Neuronal stem cell (in vitro differentiated cells): Measurements from ENCODE around the gene RIPOR2.

Experiments used
- DNase-seq: peaks from one replicate; pipeline ENCODE4 v3.0.0-alpha.2; 2013; ENCODE audit warnings: low spot score
- H2AFZ ChIP-seq: one replicate; pipeline ENCODE4 v1.6.1; 2013; ENCODE audit warnings: mild to moderate bottlenecking, low read length, inconsistent platforms
- H2AK5ac ChIP-seq: 2 replicates; pipeline ENCODE4 v1.6.1; 2013; ENCODE audit warnings: low read depth, mild to moderate bottlenecking, inconsistent platforms, low read length, moderate library complexity, mixed read lengths
- H2BK120ac ChIP-seq: 2 replicates; pipeline ENCODE4 v1.6.1; 2013; ENCODE audit warnings: low read depth, mild to moderate bottlenecking, inconsistent platforms, low read length, moderate library complexity, mixed read lengths
- H2BK12ac ChIP-seq: one replicate; pipeline ENCODE4 v1.6.1; 2013; ENCODE audit warnings: low read length, inconsistent platforms
- H2BK15ac ChIP-seq: 2 replicates; pipeline ENCODE4 v1.6.1; 2013; ENCODE audit warnings: mild to moderate bottlenecking, low read length, inconsistent platforms, mixed read lengths
- H2BK5ac ChIP-seq: one replicate; pipeline ENCODE4 v1.6.1; 2013; ENCODE audit warnings: inconsistent platforms, mild to moderate bottlenecking, low read length, moderate library complexity
- H3K14ac ChIP-seq: one replicate; pipeline ENCODE4 v1.6.1; 2013; ENCODE audit warnings: low read length, inconsistent platforms
- H3K18ac ChIP-seq: 2 replicates; pipeline ENCODE4 v1.6.1; 2013; ENCODE audit warnings: low read length, inconsistent platforms
- H3K23ac ChIP-seq: 2 replicates; pipeline ENCODE4 v1.6.1; 2013; ENCODE audit warnings: low read depth, mild to moderate bottlenecking, mixed read lengths, low read length, inconsistent platforms; ENCODE audit not compliant: poor library complexity
- H3K27ac ChIP-seq: replicated peaks from 3 replicates; pipeline ENCODE4 v1.5.1; 2013; ENCODE audit warnings: low read length, inconsistent platforms
- H3K27me3 ChIP-seq, 3 experiments: 2 replicates each; pipeline ENCODE4 v1.6.1; 2013; ENCODE audit warnings: low read length in 3 of 3, mild to moderate bottlenecking in 2 of 3, inconsistent platforms in 1 of 3, low read depth in 1 of 3, mixed read lengths in 1 of 3, moderate library complexity in 1 of 3; ENCODE audit not compliant: control insufficient read depth in 3 of 3, insufficient read depth in 3 of 3
- H3K36me3 ChIP-seq, 2 donors: replicated peaks in 1 of 2; 2 replicates each; pipeline ENCODE4 v1.6.1; 2013; ENCODE audit warnings: low read length in 2 of 2; ENCODE audit not compliant: control insufficient read depth in 2 of 2, insufficient read depth in 2 of 2
- H3K4ac ChIP-seq: 2 replicates; pipeline ENCODE4 v1.6.1; 2013; ENCODE audit warnings: inconsistent platforms, mild to moderate bottlenecking, low read length, moderate library complexity
- H3K4me1 ChIP-seq, 2 donors: 1 replicate in 1 of 2; 2 replicates in 1 of 2; pipeline ENCODE4 v1.6.1; 2013; ENCODE audit warnings: low read length in 2 of 2, low read depth in 1 of 2; ENCODE audit not compliant: control insufficient read depth in 2 of 2, insufficient read depth in 1 of 2
- H3K4me2 ChIP-seq: one replicate; pipeline ENCODE4 v1.6.1; 2013; ENCODE audit warnings: mild to moderate bottlenecking, low read length, inconsistent platforms; ENCODE audit not compliant: insufficient read depth, poor library complexity, severe bottlenecking
- H3K4me3 ChIP-seq, 2 donors: 2 replicates each; pipeline ENCODE4 v1.5.1; 2013; ENCODE audit warnings: low read length in 2 of 2, mild to moderate bottlenecking in 2 of 2, inconsistent platforms in 1 of 2, moderate library complexity in 1 of 2
- H3K79me1 ChIP-seq: one replicate; pipeline ENCODE4 v1.6.1; 2013; ENCODE audit warnings: low read depth, mild to moderate bottlenecking, inconsistent platforms, low read length, moderate library complexity
- H3K9ac ChIP-seq: one replicate; pipeline ENCODE4 v1.6.1; 2013; ENCODE audit warnings: mild to moderate bottlenecking, low read depth, low read length, inconsistent platforms; ENCODE audit not compliant: poor library complexity
- H3K9me3 ChIP-seq, 2 donors: replicated peaks in 1 of 2; 2 replicates each; pipeline versions ENCODE3 to v1.6.1; 2013; ENCODE audit warnings: low read length in 2 of 2, mild to moderate bottlenecking in 2 of 2, inconsistent platforms in 1 of 2, low read depth in 1 of 2, mixed read lengths in 1 of 2, moderate library complexity in 1 of 2; ENCODE audit not compliant: control insufficient read depth in 2 of 2, insufficient read depth in 1 of 2
- H4K8ac ChIP-seq: one replicate; pipeline ENCODE4 v1.6.1; 2013; ENCODE audit warnings: low read depth, mild to moderate bottlenecking, inconsistent platforms, low read length, moderate library complexity
- H4K91ac ChIP-seq: one replicate; pipeline ENCODE4 v1.6.1; 2013; ENCODE audit warnings: low read length, low read depth, mild to moderate bottlenecking, inconsistent platforms; ENCODE audit not compliant: poor library complexity
- WGBS, 2 donors: extraction: QIAGEN DNeasy Blood & Tissue Kit; methylation state at CpG; one replicate each; pipeline ENCODE4 v1.1.7; 2013; ENCODE audit warnings: missing lambda C conversion rate in 2 of 2, mixed read lengths in 1 of 2; ENCODE audit not compliant: insufficient read length in 2 of 2, insufficient replicate concordance in 1 of 2; ENCODE audit errors: extremely low coverage in 2 of 2; 5-methylcytosine and 5-hydroxymethylcytosine counted together

RIPOR2 gene

GRCh38 chr6:24859132-24859531 lies 76.6 kb downstream of the RIPOR2 start:
- H3K18ac ChIP-seq: no peak overlapping the region
- H3K4me1 ChIP-seq: peaks cover 0 to 4% of the 10 kb centered on the region in 2 donors
- H3K9me3 ChIP-seq: no peaks in the 10 kb centered on the region
- peaks cover 0 to 59% of the 10 kb centered on the region in 2 donors for H3K36me3 ChIP-seq
- H3K27ac ChIP-seq: no peak overlapping the region
- no peak overlapping the region for H3K4me2 ChIP-seq
- no peak overlapping the region for H3K4me3 ChIP-seq
- H3K23ac ChIP-seq: no peak overlapping the region
- H2BK15ac ChIP-seq: no peak overlapping the region
- no peak overlapping the region for H2BK5ac ChIP-seq
- no CpG with 5 or more reads among the region's 5 CpGs for WGBS, 2 donors
- no peak overlapping the region for H2BK12ac ChIP-seq
- no peak overlapping the region for H4K91ac ChIP-seq
- no peak overlapping the region for H4K8ac ChIP-seq
- H3K9ac ChIP-seq: no peak overlapping the region
- H2AK5ac ChIP-seq: no peak overlapping the region
- DNase-seq: no peak
- H3K27me3 ChIP-seq: peaks cover 0 to 2% (median 0%) of the 10 kb centered on the region in 3 experiments
- H3K79me1 ChIP-seq: no peaks in the 10 kb centered on the region
- H3K14ac ChIP-seq: no peak overlapping the region
- H3K4ac ChIP-seq: no peak overlapping the region
- no peak overlapping the region for H2BK120ac ChIP-seq
- H2AFZ ChIP-seq: no peak overlapping the region

GRCh38 chr6:24858177-24858653 lies 77.5 kb downstream of the RIPOR2 start:
- WGBS, 2 donors: no CpG with 5 or more reads among the region's 1 CpG
- H3K23ac ChIP-seq: no peak overlapping the region
- no peak overlapping the region for H2AK5ac ChIP-seq
- H4K8ac ChIP-seq: no peak overlapping the region
- H3K36me3 ChIP-seq: peaks cover 0 to 65% of the 10 kb centered on the region in 2 donors
- H3K4me2 ChIP-seq: no peak overlapping the region
- H3K9me3 ChIP-seq: no peaks in the 10 kb centered on the region
- no peak overlapping the region for H3K4ac ChIP-seq
- no peak overlapping the region for H2AFZ ChIP-seq
- no peak overlapping the region for H3K18ac ChIP-seq
- H2BK120ac ChIP-seq: no peak overlapping the region
- H3K9ac ChIP-seq: no peak overlapping the region
- H3K14ac ChIP-seq: no peak overlapping the region
- peaks cover 0 to 4% of the 10 kb centered on the region in 2 donors for H3K4me1 ChIP-seq
- no peak overlapping the region for H2BK12ac ChIP-seq
- DNase-seq: no peak
- no peak overlapping the region for H3K4me3 ChIP-seq
- H4K91ac ChIP-seq: no peak overlapping the region
- no peak overlapping the region for H2BK15ac ChIP-seq
- no peaks in the 10 kb centered on the region for H3K79me1 ChIP-seq
- peaks cover 0 to 2% (median 0%) of the 10 kb centered on the region in 3 experiments for H3K27me3 ChIP-seq
- H3K27ac ChIP-seq: no peak overlapping the region
- no peak overlapping the region for H2BK5ac ChIP-seq

- Histone ChIP-seq H2BK15ac (no peak overlapping the region), H3K36me3 (peaks cover 0 to 67% of the 10 kb centered on the region in 2 donors), H3K79me1 (no peaks in the 10 kb centered on the region), H3K14ac (no peak overlapping the region), H3K18ac (no peak overlapping the region), H2AK5ac (no peak overlapping the region), H3K27me3 (peaks cover 0 to 2% (median 0%) of the 10 kb centered on the region in 3 experiments), H3K23ac (no peak overlapping the region), H3K4ac (no peak overlapping the region), H3K9ac (no peak overlapping the region), H4K91ac (no peak overlapping the region), H3K4me2 (no peak overlapping the region), H3K4me3 (no peak overlapping the region), H2BK5ac (no peak overlapping the region), H2AFZ (no peak overlapping the region), H2BK120ac (no peak overlapping the region), H3K9me3 (no peaks in the 10 kb centered on the region), H4K8ac (no peak overlapping the region), H2BK12ac (no peak overlapping the region), H3K4me1 (peaks cover 0 to 4% of the 10 kb centered on the region in 2 donors), H3K27ac (no peak overlapping the region)
- DNase-seq: no peak
- WGBS, 2 donors: no CpG with 5 or more reads among the region's 7 CpGs
Measured at GRCh38 chr6:24856901-24857670, 78.7 kb downstream of the RIPOR2 start.

- peaks cover 0 to 64% of the 10 kb centered on the region in 2 donors for H3K36me3 ChIP-seq
- DNase-seq: no peak
- no peaks in the 10 kb centered on the region for H3K9me3 ChIP-seq
- no peak overlapping the region for H2BK120ac ChIP-seq
- no peak overlapping the region for H2BK15ac ChIP-seq
- H3K4me1 ChIP-seq: peaks cover 0 to 4% of the 10 kb centered on the region in 2 donors
- no peak overlapping the region for H4K8ac ChIP-seq
- H3K14ac ChIP-seq: no peak overlapping the region
- no peak overlapping the region for H3K18ac ChIP-seq
- peaks cover 0 to 2% (median 0%) of the 10 kb centered on the region in 3 experiments for H3K27me3 ChIP-seq
- H2AK5ac ChIP-seq: no peak overlapping the region
- H3K4me3 ChIP-seq: no peak overlapping the region
- no peaks in the 10 kb centered on the region for H3K79me1 ChIP-seq
- H4K91ac ChIP-seq: no peak overlapping the region
- no peak overlapping the region for H3K4ac ChIP-seq
- H2AFZ ChIP-seq: no peak overlapping the region
- no peak overlapping the region for H3K4me2 ChIP-seq
- WGBS, 2 donors: no CpG with 5 or more reads among the region's 5 CpGs
- no peak overlapping the region for H3K23ac ChIP-seq
- H3K27ac ChIP-seq: no peak overlapping the region
- no peak overlapping the region for H2BK12ac ChIP-seq
- no peak overlapping the region for H2BK5ac ChIP-seq
- H3K9ac ChIP-seq: no peak overlapping the region
Measured at GRCh38 chr6:24856246-24856599, 79.5 kb downstream of the RIPOR2 start.
